Gastroesophageal sphincter (tissue), 4 donors: ENCODE data around the gene AKR1C3. TPM values are rescaled to one million over a fixed set of nuclear protein-coding genes. Genes with fewer than 3 reads are reported as not detected.
A peak's percentile ranks its signal among the peaks of the same experiment; 100 is the strongest.
"Not testable (repeated sequence)": the region's sequence is repeated elsewhere in the genome, so short reads cannot be mapped to it uniquely, and the experiment has no call there.

ENCODE experiments used
- ATAC-seq: fragments of 150-250 bp; one replicate; pipeline ENCODE4 v1.9.1; 2016; ENCODE audit warnings: mild to moderate bottlenecking, moderate library complexity
- H3K27ac ChIP-seq, 4 donors: fragments of 200-600 bp; sonication (generic) in 3 of 4; 1 replicate in 3 of 4; 2 replicates in 1 of 4; pipeline ENCODE4 v1.5.1; 2016 to 2019
- H3K27me3 ChIP-seq: fragments of 200-600 bp; sonication (generic); one replicate; pipeline ENCODE4 v1.5.1; 2019
- H3K36me3 ChIP-seq, 2 donors: fragments of 200-600 bp; sonication (generic); one replicate each; pipeline ENCODE4 v1.5.1; 2019; ENCODE audit warnings: control low read depth in 1 of 2
- H3K4me1 ChIP-seq, 3 donors: fragments of 200-600 bp; sonication (generic); 1 replicate in 2 of 3; 2 replicates in 1 of 3; pipeline ENCODE4 v1.5.1; 2016 to 2019; ENCODE audit warnings: control low read depth in 2 of 3
- H3K4me3 ChIP-seq, 2 donors: fragments of 200-600 bp; sonication (generic); one replicate each; pipeline ENCODE4 v1.5.1; 2019; ENCODE audit warnings: mild to moderate bottlenecking in 1 of 2, moderate library complexity in 1 of 2
- H3K9me3 ChIP-seq, 3 donors: fragments of 200-600 bp; sonication (generic); one replicate each; pipeline ENCODE4 v1.5.1; 2017 to 2019; ENCODE audit warnings: control low read depth in 2 of 3
- EP300 ChIP-seq: sonication (generic); formaldehyde crosslinking; IDR thresholded peaks from one replicate; pipeline ENCODE4 v1.6.1; 2017; ENCODE audit warnings: antibody characterized with exemption, mild to moderate bottlenecking
- POLR2A ChIP-seq, 2 donors: fragments of 450-650 bp; IDR thresholded peaks; one replicate each; pipeline ENCODE4 v1.6.1; 2017; ENCODE audit warnings: antibody characterized with exemption in 2 of 2, mild to moderate bottlenecking in 2 of 2, moderate library complexity in 1 of 2
- POLR2AphosphoS5 ChIP-seq: sonication (generic); formaldehyde crosslinking; IDR thresholded peaks from one replicate; pipeline ENCODE4 v1.6.1; 2017; ENCODE audit warnings: antibody characterized with exemption
- WGBS, 2 donors: methylation state at CpG; one replicate each; pipeline ENCODE4 v1.1.5; 2018; ENCODE audit warnings: low coverage in 1 of 2; 5-methylcytosine and 5-hydroxymethylcytosine counted together
- total RNA-seq, 4 donors: library from RNA; depleted of rRNA; stranded (reverse); fragments of >200 nt; gene quantifications; one replicate each; pipeline ENCODE4 v1.1.0, GENCODE V29; 2016
- TF ChIP-seq, protein P1 (sequence below), 4 experiments: fragments of 200-600 bp in 2 of 4; fragments of 450-650 bp in 2 of 4; sonication (generic) in 1 of 4; IDR thresholded peaks; one replicate each; pipeline ENCODE4 v1.5.1; 2017 to 2019; ENCODE audit warnings: antibody characterized with exemption in 4 of 4, mild to moderate bottlenecking in 2 of 4, moderate library complexity in 2 of 4

The AKR1C3 gene
- 10 to 100 TPM; 14.3 to 32.2 (median 19.3) TPM for total RNA-seq

DNA sequence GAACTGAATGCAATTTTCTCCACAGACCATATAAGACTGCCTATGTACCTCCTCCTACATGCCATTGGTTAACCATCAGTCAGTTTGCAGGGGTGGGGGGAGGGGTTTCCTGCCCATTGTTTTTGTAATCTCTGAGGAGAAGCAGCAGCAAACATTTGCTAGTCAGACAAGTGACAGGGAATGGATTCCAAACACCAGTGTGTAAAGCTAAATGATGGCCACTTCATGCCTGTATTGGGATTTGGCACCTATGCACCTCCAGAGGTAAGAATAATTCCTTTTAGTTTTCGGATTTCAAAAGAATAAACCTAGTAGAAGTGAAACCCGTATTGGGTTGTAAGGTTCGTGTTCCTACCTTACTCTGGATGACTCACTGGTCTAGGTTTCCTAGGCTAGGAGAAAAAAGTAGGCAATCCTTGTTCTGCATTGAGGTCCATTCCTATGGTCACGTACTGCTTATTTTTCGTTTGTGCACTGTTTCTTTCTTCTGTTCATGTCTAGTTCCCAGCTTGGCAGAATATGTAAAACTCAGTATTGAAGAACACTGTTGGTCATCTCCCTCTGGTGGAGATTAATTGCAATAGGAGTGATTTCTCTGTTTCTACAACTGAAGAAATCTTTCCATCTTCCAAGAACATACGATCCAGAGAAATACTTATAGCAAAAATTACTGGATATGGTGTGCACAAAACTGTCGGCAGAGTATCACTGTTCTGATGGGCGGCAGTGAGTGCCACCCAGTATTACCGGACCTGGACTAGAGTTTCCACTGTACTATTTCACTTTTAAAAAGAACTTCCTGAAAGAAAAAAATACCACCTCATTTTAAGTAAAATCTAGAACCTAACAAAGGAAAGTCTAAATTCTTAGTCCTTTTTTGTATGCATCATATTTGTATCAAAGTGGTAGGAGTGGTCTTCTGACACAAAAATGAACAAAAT is at the start of gene AKR1C3:
AKR1C3 (plus strand) TSS at position 150 of the 941 bp plus-strand sequence; CDS start at position 181, 31 bp downstream.
- H3K27ac ChIP-seq, result peak within 1 kb of the TSS; percentile 59 to 75 (median 70)
- peaks cover 0 to 12% (median 0%) of the 10 kb centered on the region in 3 donors for H3K4me1 ChIP-seq
- peaks cover 0 to 18% of the 10 kb centered on the region in 2 donors for H3K36me3 ChIP-seq
- H3K4me3 ChIP-seq, result peak within 1 kb of the TSS; percentile 50 to 81
- H3K9me3 ChIP-seq, result peaks cover 0 to 4% (median 0%) of the 10 kb centered on the region in 3 donors
- no peaks in the 10 kb centered on the region for H3K27me3 ChIP-seq
- peak; percentile 80 for ATAC-seq
- 19 to 22% methylated on average over 8 to 9 of the region's 9 CpGs for WGBS, 2 donors
- TF ChIP-seq EP300, result no peak
- TF ChIP-seq, protein P1, sequence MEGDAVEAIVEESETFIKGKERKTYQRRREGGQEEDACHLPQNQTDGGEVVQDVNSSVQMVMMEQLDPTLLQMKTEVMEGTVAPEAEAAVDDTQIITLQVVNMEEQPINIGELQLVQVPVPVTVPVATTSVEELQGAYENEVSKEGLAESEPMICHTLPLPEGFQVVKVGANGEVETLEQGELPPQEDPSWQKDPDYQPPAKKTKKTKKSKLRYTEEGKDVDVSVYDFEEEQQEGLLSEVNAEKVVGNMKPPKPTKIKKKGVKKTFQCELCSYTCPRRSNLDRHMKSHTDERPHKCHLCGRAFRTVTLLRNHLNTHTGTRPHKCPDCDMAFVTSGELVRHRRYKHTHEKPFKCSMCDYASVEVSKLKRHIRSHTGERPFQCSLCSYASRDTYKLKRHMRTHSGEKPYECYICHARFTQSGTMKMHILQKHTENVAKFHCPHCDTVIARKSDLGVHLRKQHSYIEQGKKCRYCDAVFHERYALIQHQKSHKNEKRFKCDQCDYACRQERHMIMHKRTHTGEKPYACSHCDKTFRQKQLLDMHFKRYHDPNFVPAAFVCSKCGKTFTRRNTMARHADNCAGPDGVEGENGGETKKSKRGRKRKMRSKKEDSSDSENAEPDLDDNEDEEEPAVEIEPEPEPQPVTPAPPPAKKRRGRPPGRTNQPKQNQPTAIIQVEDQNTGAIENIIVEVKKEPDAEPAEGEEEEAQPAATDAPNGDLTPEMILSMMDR (IDR thresholded peaks at IDR 0.05), result peak; percentile 65 to 94 (median 80)
- TF ChIP-seq POLR2AphosphoS5, result peak; percentile 23
- peak in 1 of 2 donors; percentile 8 for TF ChIP-seq POLR2A (IDR thresholded peaks at IDR 0.05)

DNA sequence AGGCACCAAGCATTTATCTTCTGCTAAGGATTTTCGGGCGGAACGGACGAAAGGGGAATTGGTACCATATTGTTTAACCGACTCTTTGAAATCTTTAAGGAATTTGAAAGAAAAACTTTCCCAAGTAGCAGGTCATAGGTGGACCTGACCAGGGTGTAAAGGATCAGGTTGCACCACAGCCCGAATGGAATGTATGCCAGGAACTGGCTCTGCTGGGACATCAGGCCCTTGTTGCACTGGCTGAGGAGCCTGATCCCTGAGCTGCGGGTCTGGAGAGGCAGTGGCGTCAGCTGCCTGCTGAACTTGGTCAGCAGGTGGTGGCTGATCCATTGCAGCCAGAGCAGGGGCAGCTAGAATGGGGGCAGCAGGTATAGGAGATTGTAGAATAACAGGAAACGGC is 49.1 kb upstream of the AKR1C3 start:
- Histone ChIP-seq H3K4me3 (no peak overlapping the region), H3K36me3 (no peaks in the 10 kb centered on the region), H3K4me1 (peaks cover 0 to 8% (median 0%) of the 10 kb centered on the region in 3 donors), H3K27me3 (no peaks in the 10 kb centered on the region), H3K9me3 (no peaks in the 10 kb centered on the region), H3K27ac (no peak overlapping the region)
- no peak for TF ChIP-seq POLR2A (IDR thresholded peaks at IDR 0.05)
- TF ChIP-seq EP300, result no peak
- TF ChIP-seq, protein P1 (IDR thresholded peaks at IDR 0.05), result no peak
- no peak for TF ChIP-seq POLR2AphosphoS5
- 79 to 92% methylated on average over 6 to 7 of the region's 9 CpGs for WGBS, 2 donors
- no peak for ATAC-seq

DNA sequence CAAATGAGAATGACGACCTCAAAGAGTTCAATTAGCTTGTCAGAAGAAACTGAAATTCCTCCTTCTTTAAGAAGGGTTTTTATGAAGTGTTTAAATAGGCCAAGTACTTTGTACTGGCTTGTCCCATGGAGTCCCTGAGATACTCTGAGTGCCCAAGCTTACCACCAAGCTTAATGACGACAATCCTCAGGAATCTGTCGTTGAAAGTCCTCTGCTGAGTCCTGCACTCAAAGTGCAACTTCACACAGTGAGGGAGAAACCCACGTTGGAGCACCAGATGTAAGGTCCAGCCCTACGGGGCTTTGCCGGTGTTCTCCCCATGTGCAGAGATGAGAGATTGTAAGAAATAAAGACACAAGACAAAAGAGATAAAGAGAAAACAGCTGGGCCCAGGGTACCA is 47.8 kb upstream of the AKR1C3 start:
- H3K4me1 ChIP-seq, result peaks cover 0 to 3% (median 0%) of the 10 kb centered on the region in 3 donors
- ATAC-seq, result no peak
- no peak overlapping the region for H3K4me3 ChIP-seq
- TF ChIP-seq POLR2A (IDR thresholded peaks at IDR 0.05) (no peak), POLR2AphosphoS5 (no peak), EP300 (no peak)
- TF ChIP-seq, protein P1 (IDR thresholded peaks at IDR 0.05), result no peak
- H3K36me3 ChIP-seq, result no peaks in the 10 kb centered on the region
- H3K27ac ChIP-seq, result no peak overlapping the region
- WGBS, 2 donors, result 97 to 100% methylated on average over 1 to 5 of the region's 6 CpGs
- no peaks in the 10 kb centered on the region for H3K9me3 ChIP-seq
- H3K27me3 ChIP-seq, result no peaks in the 10 kb centered on the region

DNA sequence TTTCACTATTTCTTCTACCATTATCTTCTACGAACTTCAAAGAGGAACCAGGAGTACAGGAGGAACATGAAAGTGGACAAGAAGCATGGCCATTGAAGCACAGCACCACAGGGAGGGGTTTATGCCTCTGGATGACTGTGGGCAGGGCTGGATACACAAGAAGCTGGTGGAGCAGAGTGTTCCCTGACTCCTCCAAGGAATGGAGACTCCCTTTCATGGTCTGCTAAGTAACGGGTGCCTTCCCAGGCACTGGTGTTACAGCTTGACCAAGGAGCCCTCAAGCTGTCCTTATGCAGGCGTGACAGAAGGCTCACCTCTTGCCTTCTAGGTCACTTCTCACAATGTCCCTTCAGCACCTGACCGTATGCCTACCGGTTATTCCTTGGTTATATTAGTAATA is 47.2 kb upstream of the AKR1C3 start:
- 81 to 96% methylated on average over 4 to 5 of the region's 5 CpGs for WGBS, 2 donors
- H3K4me3 ChIP-seq, H3K27ac ChIP-seq, H3K27me3 ChIP-seq, H3K9me3 ChIP-seq, H3K4me1 ChIP-seq, ATAC-seq, H3K36me3 ChIP-seq: not testable (repeated sequence)

DNA sequence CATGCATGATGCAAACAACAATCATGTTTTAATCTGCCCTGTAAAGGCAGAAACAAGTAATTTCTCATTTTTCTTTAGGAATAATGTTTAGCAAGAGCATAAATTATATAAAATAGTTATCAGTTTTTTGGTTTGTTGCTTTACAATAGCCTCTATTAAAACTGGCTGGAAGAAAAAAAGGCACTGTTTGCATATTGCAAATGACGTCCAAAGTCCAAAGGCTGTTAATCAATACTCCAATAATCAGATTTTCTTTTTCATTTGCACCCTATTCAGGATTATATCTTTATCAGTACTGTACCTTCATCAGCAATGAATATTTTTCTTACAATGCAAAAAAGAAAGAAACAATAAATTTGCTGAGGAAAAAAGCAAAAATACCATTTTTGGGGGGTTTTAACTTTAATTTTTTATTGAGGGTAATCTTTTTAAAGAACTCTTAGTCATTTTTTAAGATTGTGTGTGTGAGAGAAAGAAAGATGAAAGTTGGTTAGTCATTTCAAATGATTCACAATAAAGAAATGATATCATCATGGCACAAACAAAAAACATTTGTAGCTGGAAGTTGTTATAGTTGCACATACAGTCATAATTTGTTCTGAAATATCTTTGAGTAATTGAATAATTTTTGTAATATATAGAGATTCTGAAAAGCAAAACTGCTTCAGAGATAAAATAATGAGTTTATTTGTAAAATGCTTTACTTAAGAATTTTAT is 46.1 kb upstream of the AKR1C3 start:
- no peak for TF ChIP-seq EP300
- ATAC-seq, result no peak
- Histone ChIP-seq H3K4me1 (no peaks in the 10 kb centered on the region), H3K9me3 (no peaks in the 10 kb centered on the region), H3K27ac (no peak overlapping the region), H3K4me3 (no peak overlapping the region), H3K27me3 (no peaks in the 10 kb centered on the region), H3K36me3 (no peaks in the 10 kb centered on the region)
- WGBS, 2 donors, result 67 to 71% methylated on average over 1 of the region's 1 CpG

DNA sequence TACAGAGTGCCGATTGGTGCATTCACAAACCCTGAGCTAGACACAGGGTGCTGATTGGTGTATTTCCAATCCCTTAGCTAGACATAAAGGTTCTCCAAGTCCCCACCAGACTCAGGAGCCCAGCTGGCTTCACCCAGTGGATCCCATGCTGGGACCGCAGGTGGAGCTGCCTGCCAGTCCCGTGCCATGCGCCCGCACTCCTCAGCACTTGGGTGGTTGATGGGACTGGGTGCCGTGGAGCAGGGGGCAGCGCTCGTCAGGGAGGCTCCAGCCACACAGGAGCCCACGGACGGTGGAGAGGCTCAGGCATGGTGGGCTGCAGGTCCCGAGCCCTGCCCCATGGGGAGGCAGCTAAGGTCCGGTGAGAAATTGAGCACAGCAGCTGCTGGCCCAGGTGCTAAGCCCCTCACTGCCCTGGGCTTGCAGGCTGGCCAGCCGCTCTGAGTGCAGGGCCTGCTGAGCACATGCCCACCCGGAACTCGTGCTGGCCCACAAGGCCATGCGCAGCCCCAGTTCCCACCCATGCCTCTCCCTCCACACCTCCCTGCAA is 41.2 kb upstream of the AKR1C3 start:
- 100% methylated on average over 1 of the region's 16 CpGs; no CpG with 5 or more reads in 1 of the 2 donors for WGBS, 2 donors
- H3K27ac ChIP-seq, H3K9me3 ChIP-seq, H3K4me1 ChIP-seq, H3K4me3 ChIP-seq, ATAC-seq, H3K36me3 ChIP-seq, H3K27me3 ChIP-seq: not testable (repeated sequence)

DNA sequence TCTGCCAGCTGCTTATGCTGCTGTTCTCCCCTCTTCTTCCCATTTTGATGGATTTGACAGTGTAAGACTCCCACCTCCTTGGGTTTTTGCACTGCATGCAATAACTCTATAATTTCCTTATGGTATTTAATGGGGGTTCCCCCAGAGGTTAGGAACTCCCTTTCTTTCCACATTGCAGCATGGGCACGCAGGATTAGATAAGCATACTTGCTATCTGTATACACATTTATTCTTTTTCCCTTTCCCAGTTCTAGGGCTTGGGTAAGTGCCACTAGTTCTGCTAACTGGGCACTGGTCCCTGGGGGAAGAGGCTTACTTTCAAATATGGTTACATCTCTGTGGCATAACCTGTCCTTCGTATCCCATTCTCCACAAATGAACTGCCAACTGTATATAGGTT is 39.4 kb upstream of the AKR1C3 start:
- WGBS, 2 donors, result 60 to 69% methylated on average over 2 of the region's 2 CpGs
- not testable (repeated sequence) for H3K4me1 ChIP-seq, H3K4me3 ChIP-seq, H3K27me3 ChIP-seq, H3K9me3 ChIP-seq, H3K36me3 ChIP-seq, ATAC-seq, H3K27ac ChIP-seq

DNA sequence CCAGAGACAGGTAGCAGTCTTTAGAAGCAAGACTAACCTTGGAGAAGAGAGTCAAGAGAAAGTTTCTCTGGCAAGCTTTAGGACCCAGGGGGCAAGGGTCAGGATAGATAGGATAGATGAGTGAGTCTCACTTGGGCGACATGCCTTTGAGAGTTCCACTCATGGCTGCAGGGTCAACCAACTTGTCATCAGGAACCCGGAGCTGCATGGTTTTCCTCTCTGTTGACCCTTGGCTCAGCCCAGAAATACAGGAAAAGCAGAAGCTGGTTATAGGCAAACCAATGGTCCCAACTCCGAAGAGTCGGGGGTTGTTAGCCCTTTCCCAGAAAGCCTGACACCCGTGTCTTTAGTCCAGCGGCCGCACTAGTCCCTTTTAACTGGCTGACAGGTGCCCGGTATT is 34.9 kb upstream of the AKR1C3 start:
- ATAC-seq, result not testable (repeated sequence)
- WGBS, 2 donors, result 80% methylated on average over 2 of the region's 8 CpGs; no CpG with 5 or more reads in 1 of the 2 donors

DNA sequence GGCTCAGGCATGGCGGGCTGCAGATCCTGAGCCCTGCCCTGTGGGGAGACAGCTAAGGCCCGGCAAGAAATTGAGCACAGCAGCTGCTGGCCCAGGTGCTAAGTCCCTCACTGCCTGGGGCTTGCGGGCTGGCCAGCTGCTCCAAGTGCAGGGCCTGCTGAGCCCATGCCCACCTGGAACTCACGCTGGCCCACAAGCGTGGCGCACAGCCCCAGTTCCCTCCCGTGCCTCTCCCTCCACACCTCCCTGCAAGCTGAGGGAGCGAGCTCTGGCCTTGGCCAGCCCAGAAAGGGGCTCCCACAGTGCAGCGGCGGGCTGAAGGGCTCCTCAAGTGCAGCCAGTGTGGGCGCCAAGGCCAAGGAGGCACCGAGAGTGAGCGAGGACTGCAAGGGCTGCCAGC is 33.4 kb upstream of the AKR1C3 start:
- no CpG with 5 or more reads among the region's 13 CpGs for WGBS, 2 donors
- not testable (repeated sequence) for H3K27me3 ChIP-seq, H3K36me3 ChIP-seq, H3K4me3 ChIP-seq, ATAC-seq, H3K27ac ChIP-seq, H3K9me3 ChIP-seq, H3K4me1 ChIP-seq

More for the DNA sequence above, 34.9 kb upstream of the AKR1C3 start:
- not testable (repeated sequence) for H3K27ac ChIP-seq, H3K4me1 ChIP-seq, H3K36me3 ChIP-seq, H3K4me3 ChIP-seq, H3K27me3 ChIP-seq, H3K9me3 ChIP-seq
